GM21381 (cell line): ENCODE data around the gene NR3C1.
"Not testable (repeated sequence)": the region's sequence is repeated elsewhere in the genome, so short reads cannot be mapped to it uniquely, and the experiment has no call there.

ENCODE experiments used
- ATAC-seq: cut with Tn5 transposase; IDR thresholded peaks from one replicate; pipeline ENCODE4 v1.9.1; 2021; ENCODE audit warnings: mild to moderate bottlenecking, moderate library complexity; ENCODE audit not compliant: unreplicated experiment

The NR3C1 gene

GRCh38 chr5:143341807-143342570 is 61.5 kb downstream of the NR3C1 start:
- ATAC-seq, result no peak

- ATAC-seq, result no peak
Observed at GRCh38 chr5:143340891-143341685, 62.4 kb downstream of the NR3C1 start.

- ATAC-seq, result no peak
Observed at GRCh38 chr5:143338658-143339366, 64.7 kb downstream of the NR3C1 start.

- ATAC-seq, result no peak
Observed at GRCh38 chr5:143337946-143338345, 65.5 kb downstream of the NR3C1 start.

- ATAC-seq, result no peak
Observed at GRCh38 chr5:143336485-143336884, 67.0 kb downstream of the NR3C1 start.

- no peak for ATAC-seq
Observed at GRCh38 chr5:143334903-143335302, 68.6 kb downstream of the NR3C1 start.

- ATAC-seq, result not testable (repeated sequence)
Observed at GRCh38 chr5:143334380-143334779, 69.1 kb downstream of the NR3C1 start.

- no peak for ATAC-seq
Observed at GRCh38 chr5:143331956-143332355, 71.5 kb downstream of the NR3C1 start.

- no peak for ATAC-seq
Observed at GRCh38 chr5:143329843-143330242, 73.6 kb downstream of the NR3C1 start.

GRCh38 chr5:143328589-143329220 is 74.8 kb downstream of the NR3C1 start:
- no peak for ATAC-seq

- ATAC-seq, result not testable (repeated sequence)
Observed at GRCh38 chr5:143325086-143325485, 78.4 kb downstream of the NR3C1 start.

- ATAC-seq, result not testable (repeated sequence)
Observed at GRCh38 chr5:143322931-143323630, 80.4 kb downstream of the NR3C1 start.

- no peak for ATAC-seq
Observed at GRCh38 chr5:143322176-143322575, 81.3 kb downstream of the NR3C1 start.

- no peak for ATAC-seq
Observed at GRCh38 chr5:143319437-143320227, 83.9 kb downstream of the NR3C1 start.

GRCh38 chr5:143318833-143319232 is 84.7 kb downstream of the NR3C1 start:
- ATAC-seq, result no peak

GRCh38 chr5:143318270-143318669 is 85.2 kb downstream of the NR3C1 start:
- no peak for ATAC-seq

GRCh38 chr5:143316844-143317631 is 86.4 kb downstream of the NR3C1 start:
- no peak for ATAC-seq

GRCh38 chr5:143316337-143316736 is 87.1 kb downstream of the NR3C1 start:
- ATAC-seq, result no peak

- no peak for ATAC-seq
Observed at GRCh38 chr5:143315929-143316328, 87.6 kb downstream of the NR3C1 start.
